GM10248 (cell line): Measurements from ENCODE around the gene PGLYRP2.
"Not testable (repeated sequence)": the region's sequence is repeated elsewhere in the genome, so short reads cannot be mapped to it uniquely, and the experiment has no call there.

Source experiments
- CTCF ChIA-PET: fragments of 300-600 bp; sonication (Branson Sonifier 250); formaldehyde crosslinking; extraction: SDS; loops from one replicate; lab custom pipeline; 2021; ENCODE audit warnings: antibody characterized with exemption; lab: Yijun Ruan, JAX
- POLR2A ChIA-PET: fragments of 350-650 bp; sonication (Branson Sonifier 250); formaldehyde crosslinking; extraction: SDS; loops from one replicate; lab custom pipeline; 2020; ENCODE audit warnings: antibody characterized with exemption; lab: Yijun Ruan, JAX
- DNase-seq: peaks from one replicate; pipeline ENCODE4 v3.0.0; 2012; ENCODE audit errors: extremely low spot score
- CTCF ChIP-seq: IDR thresholded peaks from 2 replicates; pipeline ENCODE4 v1.5.1; 2012; ENCODE audit warnings: mild to moderate bottlenecking, low read depth; ENCODE audit errors: extremely low read depth, missing control alignments, control extremely low read depth

Gene PGLYRP2

DNA sequence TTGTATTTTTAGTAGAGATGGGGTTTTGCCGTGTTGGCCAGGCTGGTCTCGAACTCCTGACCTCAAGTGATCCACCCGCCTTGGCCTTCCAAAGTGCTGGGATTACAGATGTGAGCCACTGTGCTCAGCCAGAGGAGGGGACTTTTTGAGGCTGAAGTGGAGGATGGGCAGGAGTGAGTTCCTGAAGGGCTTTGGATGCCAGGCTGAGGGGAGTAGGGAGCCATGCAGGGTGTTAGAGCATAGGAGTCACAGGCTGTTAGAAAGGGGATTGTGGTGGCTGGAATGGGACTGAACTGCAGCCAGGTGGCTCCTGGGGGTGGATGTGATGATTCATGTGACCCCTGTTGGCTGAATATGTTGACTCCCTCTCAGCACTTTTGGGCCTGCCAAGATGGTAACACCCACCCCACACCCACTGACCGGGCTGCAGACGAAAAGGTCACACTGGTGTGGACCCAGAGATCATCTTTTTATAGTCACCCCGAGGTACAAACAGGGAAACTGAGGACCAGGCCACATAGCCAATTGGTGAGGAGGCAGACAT, 40.2 kb upstream of the PGLYRP2 start:
- no peak for DNase-seq
- ChIA-PET POLR2A (no interaction called here), CTCF (no interaction called here)
- no peak for TF ChIP-seq CTCF

- POLR2A ChIA-PET: no interaction called here
- DNase-seq: no peak
- CTCF ChIA-PET: interaction anchor here (1.0 kb wide), 1 partner anchor 15 kb away, joined by 3 read pairs; no protein-coding TSS in a partner anchor
- no peak for TF ChIP-seq CTCF
These were observed 38.5 kb upstream of the PGLYRP2 start for GRCh38 chr19:15517778-15518177.

- no peak for DNase-seq
- CTCF ChIA-PET: no interaction called here
- POLR2A ChIA-PET: no interaction called here
- TF ChIP-seq CTCF: no peak
These were observed 37.1 kb upstream of the PGLYRP2 start for GRCh38 chr19:15516363-15516762.

GRCh38 chr19:15515227-15515625, 35.9 kb upstream of the PGLYRP2 start:
- CTCF ChIA-PET: not testable (repeated sequence)

DNA sequence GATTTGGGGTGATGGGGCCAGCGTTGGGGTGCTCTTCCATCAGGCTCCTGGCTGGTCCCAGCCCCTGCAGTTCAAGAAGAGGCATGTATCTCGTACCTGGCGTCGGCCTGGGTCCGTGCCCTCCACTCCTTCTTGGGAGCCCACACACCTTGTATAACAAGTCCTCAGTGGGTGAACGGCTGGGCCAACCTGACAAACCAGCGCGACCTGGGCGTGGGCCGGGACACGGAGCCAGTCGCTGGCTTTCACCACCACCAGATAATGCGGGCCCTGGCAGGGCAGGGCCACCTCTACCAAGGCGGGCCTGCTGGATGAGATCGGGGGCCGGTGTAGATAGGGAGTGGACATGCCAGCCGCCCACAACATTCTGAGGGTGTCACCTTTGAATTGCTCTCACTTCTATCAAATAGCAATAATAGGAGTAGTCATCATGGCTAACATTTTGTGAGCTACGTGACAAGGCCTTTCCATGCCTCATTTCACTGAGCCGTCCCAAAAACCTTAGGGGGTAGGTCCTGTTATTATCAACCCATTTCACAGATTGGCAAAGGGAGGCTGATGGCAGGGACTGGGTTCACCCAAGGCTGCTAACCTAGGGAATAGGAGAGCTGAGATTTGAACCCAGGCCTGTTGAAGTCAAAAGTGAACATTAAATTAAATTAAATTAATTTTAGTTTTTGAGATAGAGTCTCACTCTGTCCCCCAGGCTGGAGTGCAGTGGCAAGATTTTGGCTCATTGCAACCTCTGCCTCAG, 32.5 kb upstream of the PGLYRP2 start:
- no peak for TF ChIP-seq CTCF
- ChIA-PET POLR2A (no interaction called here), CTCF (interaction anchor here (1.0 kb wide), 1 partner anchor 45 kb away, joined by 3 read pairs; no protein-coding TSS in a partner anchor)
- DNase-seq: no peak

More at GRCh38 chr19:15515227-15515625, 35.9 kb upstream of the PGLYRP2 start:
- DNase-seq, POLR2A ChIA-PET: not testable (repeated sequence)

- ChIA-PET CTCF (no interaction called here), POLR2A (no interaction called here)
- DNase-seq: no peak
- no peak for TF ChIP-seq CTCF
These were observed 28.9 kb upstream of the PGLYRP2 start, which contains the start of gene CYP4F22 for GRCh38 chr19:15508035-15508710. Gene CYP4F22, plus strand, starts transcription at chr19:15508525. Its CDS starts 16,812 bp downstream, at chr19:15525337.
